A673 (cell line): ENCODE results near the gene SCAMP3.
A peak's percentile ranks its signal among the peaks of the same experiment; 100 is the strongest.

Source experiments
- EZH2 ChIP-seq: fragments of 200-600 bp; sonication (generic); IDR thresholded peaks from 2 replicates; pipeline ENCODE4 v1.6.1; 2017; ENCODE audit warnings: borderline replicate concordance, low read depth, mild to moderate bottlenecking, mixed read lengths, antibody characterized with exemption, low read length; ENCODE audit not compliant: poor library complexity, severe bottlenecking
- TF ChIP-seq, protein P1 (sequence below): fragments of 300-800, 200-600 bp; sonication (generic); conservative IDR thresholded peaks from 2 replicates; pipeline ENCODE4 v1.5.1; 2017; ENCODE audit warnings: low read depth, mild to moderate bottlenecking, antibody characterized with exemption, low read length, moderate library complexity, mixed read lengths

DNA sequence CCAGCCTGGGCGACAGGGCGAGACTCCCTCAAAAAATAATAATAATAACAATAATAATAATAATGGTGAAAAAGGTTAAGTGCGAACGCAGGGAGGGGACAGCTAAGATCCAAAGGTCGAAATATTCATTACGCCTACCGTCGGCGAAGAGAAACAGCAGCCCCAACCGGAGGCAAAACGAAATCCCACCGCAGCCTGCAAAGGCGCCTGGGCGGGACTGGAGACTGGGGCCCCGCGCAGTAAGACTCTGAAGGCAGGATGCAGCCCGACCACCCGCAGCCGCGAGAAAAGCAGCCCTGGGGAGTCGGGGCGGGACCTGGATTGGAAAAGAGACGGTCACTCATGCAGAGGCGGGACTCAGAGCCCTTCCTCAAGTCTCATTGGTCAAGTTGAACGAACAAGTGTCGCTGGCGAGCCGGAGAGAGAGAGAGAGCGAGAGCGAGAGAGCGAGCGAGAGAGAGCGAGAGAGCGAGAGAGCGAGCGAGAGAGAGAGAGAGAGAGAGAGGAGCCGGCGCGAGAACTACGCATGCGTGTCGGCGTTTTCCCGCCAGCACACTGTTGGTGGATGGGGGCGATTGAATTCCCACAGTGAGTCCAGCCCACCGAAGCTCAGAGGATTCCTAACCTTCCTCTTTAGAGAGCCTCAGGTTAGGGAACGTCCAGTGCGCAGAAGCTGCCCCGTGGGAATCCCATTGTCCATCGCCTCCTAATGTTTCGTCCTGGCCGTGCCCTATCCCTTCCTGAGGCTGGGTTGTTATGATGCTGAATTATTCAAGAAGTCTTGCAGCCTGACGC, 17.6 kb downstream of the SCAMP3 start:
- TF ChIP-seq, protein P1, sequence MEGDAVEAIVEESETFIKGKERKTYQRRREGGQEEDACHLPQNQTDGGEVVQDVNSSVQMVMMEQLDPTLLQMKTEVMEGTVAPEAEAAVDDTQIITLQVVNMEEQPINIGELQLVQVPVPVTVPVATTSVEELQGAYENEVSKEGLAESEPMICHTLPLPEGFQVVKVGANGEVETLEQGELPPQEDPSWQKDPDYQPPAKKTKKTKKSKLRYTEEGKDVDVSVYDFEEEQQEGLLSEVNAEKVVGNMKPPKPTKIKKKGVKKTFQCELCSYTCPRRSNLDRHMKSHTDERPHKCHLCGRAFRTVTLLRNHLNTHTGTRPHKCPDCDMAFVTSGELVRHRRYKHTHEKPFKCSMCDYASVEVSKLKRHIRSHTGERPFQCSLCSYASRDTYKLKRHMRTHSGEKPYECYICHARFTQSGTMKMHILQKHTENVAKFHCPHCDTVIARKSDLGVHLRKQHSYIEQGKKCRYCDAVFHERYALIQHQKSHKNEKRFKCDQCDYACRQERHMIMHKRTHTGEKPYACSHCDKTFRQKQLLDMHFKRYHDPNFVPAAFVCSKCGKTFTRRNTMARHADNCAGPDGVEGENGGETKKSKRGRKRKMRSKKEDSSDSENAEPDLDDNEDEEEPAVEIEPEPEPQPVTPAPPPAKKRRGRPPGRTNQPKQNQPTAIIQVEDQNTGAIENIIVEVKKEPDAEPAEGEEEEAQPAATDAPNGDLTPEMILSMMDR: peak; percentile 51
- TF ChIP-seq EZH2: no peak
